Stimulated activated CD8-positive, alpha-beta memory T cell treated with anti-CD3 and anti-CD28 coated beads, Interleukin-2, amount 100 ng/mL, for 48 hours (primary cell): ENCODE data around the gene TTLL9.
A peak's percentile ranks its signal among the peaks of the same experiment; 100 is the strongest.

Source experiments
- DNase-seq, 2 donors: peaks; one replicate each; pipeline ENCODE4 v3.0.0-alpha.2; 2020; ENCODE audit warnings: low read depth in 2 of 2

The TTLL9 gene

GRCh38 chr20:31879143-31879987, 8.9 kb downstream of the TTLL9 start:
- peak; percentile 76 to 79 for DNase-seq

DNA sequence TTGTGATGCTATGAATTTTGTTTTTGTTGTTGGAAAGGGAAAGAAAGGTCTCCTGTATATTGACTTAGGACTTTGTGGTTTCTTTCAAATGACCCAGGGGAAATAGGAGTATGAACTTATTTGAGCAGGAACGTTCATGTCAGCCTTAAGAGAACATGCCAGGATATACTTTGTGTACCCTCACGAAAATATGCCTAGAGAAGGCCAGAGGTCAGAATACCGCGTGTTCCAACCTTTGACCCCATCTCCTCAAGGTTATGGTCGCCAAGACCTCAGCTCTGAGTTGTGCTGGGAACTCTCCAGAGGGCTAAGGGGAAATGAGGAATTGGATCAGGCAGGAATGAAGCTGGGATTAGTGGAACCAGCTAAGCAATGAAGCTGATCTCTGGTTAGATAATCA, 11.5 kb downstream of the TTLL9 start:
- no peak for DNase-seq

DNA sequence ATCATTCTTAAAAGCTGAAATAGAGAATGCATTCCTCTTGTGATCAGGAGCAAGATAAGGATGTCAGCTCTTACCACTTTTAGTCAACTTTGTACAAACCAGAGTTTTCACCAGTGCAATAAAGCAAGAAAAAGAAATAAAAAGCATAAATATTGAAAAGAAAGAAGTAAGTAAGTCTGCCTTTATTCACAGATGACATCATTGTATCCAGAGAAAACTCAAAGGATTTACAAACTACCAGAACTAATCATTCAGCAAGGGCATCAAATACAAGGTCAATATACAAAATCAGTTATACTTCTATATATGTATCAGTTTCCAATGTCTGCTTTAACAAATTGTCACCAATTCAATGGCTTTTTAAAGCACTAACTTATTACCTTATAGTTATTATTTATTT, 13.4 kb downstream of the TTLL9 start:
- no peak for DNase-seq

DNA sequence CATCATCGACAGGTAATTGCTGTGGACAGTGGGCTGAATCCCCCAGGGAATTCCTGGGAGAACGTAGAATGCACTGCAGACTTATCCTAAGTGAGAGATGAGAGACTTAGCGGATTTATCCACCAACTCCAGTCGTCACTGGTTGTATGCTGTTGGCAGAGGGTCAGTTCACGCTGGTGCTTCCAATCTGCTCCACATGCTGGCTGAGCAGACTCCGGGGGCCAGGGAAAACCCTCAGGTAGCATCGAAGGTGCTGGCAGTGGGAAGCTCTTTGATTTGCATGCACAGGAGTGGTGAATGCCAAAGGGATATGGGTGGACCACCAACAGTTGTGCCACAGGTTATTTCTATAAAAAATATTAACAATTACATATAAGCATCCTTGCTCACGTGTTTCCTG, 20.2 kb downstream of the TTLL9 start:
- no peak for DNase-seq

GRCh38 chr20:31894980-31895675, 24.7 kb downstream of the TTLL9 start:
- DNase-seq = no peak

GRCh38 chr20:31896049-31896448, 25.6 kb downstream of the TTLL9 start:
- DNase-seq = no peak

- DNase-seq = no peak
Measured at GRCh38 chr20:31897541-31897940, 27.1 kb downstream of the TTLL9 start.

GRCh38 chr20:31901615-31902014, 31.2 kb downstream of the TTLL9 start:
- DNase-seq = no peak

DNA sequence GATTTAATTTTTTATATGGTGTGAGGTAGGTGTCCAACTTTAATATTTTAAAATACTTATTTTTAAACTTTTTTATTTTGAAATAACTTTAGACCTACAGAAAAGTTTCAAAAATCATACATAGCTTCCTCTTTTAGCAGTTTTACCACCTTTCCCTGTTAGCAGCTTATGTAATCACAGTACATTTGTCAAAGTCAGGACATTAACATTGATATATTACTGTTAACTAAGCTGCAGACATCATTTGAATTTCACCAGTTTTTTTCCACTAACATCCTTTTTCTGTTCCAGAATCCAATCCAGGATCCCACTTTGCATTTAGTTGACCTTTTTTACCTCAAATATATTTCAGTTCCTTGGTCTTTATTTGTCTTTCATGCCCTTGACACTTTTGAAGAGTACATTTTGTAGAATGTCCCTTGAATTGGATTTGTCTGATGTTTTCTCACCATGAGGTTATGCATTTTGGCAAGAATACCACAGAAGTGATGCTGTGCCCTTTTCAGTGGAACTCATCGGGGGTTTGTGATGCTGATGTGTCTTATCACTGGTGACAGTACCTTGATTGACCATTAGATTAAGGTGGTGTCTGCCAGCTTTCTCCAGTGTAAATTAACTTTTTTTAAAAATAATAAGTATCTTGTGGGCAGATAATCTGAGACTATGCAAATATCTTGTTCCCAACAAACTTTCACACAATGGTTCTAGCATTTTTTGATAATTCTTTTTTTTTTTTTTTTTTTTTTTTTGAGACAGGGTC, 33.4 kb downstream of the TTLL9 start:
- DNase-seq = no peak

- DNase-seq = no peak
Measured at GRCh38 chr20:31906001-31906400, 35.6 kb downstream of the TTLL9 start.

DNA sequence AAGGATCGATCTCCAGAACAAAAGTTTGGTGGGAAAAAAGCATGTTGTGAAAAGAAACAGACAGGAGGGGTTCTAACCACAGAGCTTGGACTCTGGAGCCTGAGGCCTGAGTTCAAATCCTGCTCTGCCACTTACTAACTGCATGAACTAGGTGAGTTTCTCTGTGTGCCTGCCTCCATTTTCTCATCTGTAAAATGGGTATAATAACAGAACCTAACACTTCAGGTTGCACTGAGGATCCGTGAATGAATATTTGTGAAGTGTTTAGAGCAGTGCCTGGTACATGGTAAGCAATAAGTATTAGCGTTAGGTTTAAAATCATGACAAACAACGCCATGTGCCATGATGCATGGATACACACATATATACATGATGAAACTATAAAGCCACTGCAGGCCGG, 36.6 kb downstream of the TTLL9 start:
- DNase-seq = no peak

DNA sequence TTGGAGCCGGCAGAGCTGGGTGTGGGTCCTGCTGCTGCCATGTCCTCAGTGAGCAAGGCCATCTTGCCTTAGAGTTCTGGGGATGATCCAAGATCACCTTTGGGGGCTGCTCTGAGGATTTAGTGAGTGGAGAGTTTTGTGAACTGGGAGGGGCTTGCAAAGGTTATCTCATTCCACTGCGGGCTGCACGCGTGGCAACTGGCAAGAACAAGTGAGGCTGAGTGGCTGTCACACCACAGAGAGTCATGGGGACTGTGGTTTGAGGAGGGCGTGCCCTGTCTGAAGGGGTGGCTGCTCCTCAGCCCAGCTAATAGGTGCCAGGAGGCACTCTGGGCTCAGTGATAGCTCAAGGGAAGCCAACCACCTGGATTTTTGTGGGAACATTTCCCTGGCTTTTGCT, 37.6 kb downstream of the TTLL9 start:
- DNase-seq = no peak

- no peak for DNase-seq
Measured at GRCh38 chr20:31908424-31908823, 38.0 kb downstream of the TTLL9 start.

DNA sequence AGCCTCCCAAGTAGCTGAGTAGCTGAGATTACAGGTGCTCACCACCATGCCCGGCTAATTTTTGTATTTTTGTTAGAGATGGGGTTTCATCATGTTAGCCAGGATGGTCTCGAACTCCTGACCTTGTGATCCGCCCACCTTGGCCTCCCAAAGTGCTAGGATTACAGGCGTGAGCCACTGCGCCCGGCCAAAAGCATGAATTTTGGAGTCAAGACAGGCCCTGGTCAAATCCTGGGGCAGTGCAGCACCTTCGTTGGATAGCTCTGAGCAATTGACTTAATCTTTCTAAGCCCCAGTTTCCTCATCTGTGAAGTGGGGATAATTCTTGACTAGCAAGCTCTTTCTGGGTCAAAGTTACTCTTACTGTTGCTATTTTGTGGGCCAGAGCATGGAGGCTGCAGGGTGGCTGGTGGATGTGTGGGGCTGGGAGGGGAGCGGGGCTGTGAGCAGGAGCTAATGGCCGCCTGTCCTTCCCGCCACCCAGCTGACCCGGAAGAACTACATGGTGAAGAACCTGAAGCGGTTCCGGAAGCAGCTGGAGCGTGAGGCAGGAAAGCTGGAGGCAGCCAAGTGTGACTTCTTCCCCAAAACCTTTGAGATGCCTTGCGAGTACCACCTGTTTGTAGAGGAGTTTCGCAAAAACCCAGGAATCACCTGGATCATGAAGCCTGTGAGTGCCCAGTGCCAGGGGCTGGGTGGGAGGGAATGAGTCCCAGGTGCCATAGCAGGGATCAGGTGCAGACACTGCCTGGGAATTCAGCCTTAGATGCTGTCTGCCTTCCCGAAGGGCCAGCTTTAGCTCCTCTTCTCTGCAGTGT, 39.0 kb downstream of the TTLL9 start:
- DNase-seq = no peak

DNA sequence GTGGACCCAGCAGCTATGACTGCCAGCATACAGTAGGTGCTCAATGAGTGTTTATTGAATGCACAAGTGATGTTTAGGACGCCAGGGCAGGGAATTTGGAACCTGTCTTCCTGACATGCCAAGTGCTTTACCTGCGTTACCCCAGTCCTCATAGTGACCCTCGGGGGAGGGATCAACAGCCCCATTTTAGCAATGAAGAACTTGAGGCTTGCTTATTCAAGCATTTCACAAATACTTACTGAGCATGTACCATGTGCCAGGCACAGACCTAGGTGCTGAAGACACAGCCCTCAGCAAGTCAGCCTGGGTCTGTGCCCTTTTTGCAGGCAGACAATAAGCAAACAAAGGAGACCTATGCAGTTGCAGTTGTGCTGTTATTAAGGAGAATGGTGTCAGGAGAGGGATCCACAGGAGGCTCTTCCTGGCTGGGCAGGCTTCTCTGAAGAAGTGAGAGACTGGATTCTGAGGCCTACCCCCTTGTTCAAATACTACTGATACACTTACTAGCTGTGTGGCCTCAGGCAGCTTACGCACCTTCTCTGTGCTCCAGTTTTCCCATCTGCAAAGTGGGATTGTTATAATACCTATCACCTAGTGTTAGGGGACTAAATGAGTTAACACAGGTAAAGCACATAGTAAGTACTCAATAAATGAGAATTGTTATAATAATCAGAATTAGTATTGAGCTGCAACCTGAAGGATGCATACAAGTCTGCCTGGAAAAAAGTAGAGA, 39.8 kb downstream of the TTLL9 start:
- no peak for DNase-seq

GRCh38 chr20:31913431-31914157, 43.2 kb downstream of the TTLL9 start:
- DNase-seq = no peak

- no peak for DNase-seq
Measured at GRCh38 chr20:31914170-31914569, 43.7 kb downstream of the TTLL9 start.

DNA sequence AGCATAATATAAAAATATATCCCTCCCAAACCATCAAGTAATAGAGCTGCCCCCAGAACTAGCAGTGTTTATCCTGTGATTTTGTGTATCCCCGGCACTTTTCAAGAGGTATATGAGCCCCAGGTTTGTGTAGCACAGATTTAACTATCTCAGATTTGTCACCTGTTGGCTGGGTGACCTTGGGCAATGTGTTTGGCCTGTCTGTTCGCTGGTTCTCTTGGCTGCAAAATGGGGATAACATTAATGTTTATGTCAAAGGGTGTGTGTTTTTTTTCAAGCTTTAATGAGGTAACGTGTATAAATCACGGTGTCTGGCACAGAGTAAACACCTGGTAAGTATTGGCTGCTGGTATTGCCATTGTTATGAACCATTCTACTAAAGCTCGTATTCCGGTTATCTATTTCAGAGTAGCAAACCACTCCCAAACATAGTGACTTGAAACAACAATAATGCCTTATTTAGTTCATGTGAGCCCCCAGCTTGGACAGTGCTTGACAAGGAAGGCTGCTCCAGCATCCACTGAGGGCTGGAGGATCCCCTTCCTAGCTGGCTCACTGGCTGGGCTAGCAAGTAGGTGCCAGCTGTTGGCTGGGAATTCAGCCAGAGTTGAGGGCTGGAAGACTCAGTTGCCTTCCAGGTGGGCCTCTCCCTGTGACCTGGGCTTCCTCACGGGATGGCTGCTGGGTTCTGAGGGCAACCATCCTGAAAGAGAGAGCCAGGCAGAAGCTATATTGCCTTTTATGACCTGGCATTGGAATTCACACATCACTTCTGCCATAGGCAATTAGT, 45.3 kb downstream of the TTLL9 start:
- DNase-seq = no peak

DNA sequence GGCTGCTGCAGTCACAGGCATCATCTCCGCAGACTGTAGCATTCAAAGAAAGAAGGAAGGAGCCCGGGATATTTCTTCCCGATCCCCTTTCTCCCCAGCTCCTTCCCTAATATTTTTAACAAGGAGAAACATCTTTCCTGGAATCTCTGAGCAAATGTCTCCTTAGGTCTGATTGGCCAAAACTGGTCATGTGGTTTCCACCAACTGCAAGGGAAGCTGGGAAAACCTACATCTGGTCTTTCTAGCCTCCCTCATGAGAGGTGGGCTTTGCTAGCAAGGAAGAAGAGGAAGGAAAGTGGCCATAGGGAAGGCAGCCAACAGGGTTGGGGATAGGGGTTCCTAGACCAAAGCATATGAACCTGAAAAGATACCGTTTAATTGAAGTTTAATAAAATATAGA, 46.3 kb downstream of the TTLL9 start:
- no peak for DNase-seq
